Fibroblast of lung (primary cell): ENCODE measurements around the gene CALD1.

Experiments used
- CTCF ChIP-seq, 2 donors: IDR thresholded peaks in 1 of 2; conservative IDR thresholded peaks in 1 of 2; 1 replicate in 1 of 2; 2 replicates in 1 of 2; pipeline ENCODE4 v1.5.1; 2011 to 2012; ENCODE audit warnings: low read length in 2 of 2, control low read depth in 1 of 2, inconsistent platforms in 1 of 2, low read depth in 1 of 2, mild to moderate bottlenecking in 1 of 2
- EZH2 ChIP-seq: IDR thresholded peaks from 2 replicates; pipeline ENCODE4 v1.5.1; 2012; ENCODE audit warnings: low read length, control low read depth, mild to moderate bottlenecking; ENCODE audit errors: missing control alignments

GRCh38 chr7:134886353-134887057 lies 107.1 kb downstream of the CALD1 start:
- TF ChIP-seq CTCF (conservative IDR thresholded peaks at IDR 0.05 in 1 of 2, IDR thresholded peaks at IDR 0.05 in 1 of 2; ENCODE audit: low read depth in 1 of 2, low read length in 2 of 2) = no peak
- TF ChIP-seq EZH2 = no peak
